Measurements from ENCODE around the gene SDHAF1. TPM values are rescaled to one million over a fixed set of nuclear protein-coding genes. Genes with fewer than 3 reads are reported as not detected.
"Not testable (repeated sequence)": the region's sequence is repeated elsewhere in the genome, so short reads cannot be mapped to it uniquely, and the experiment has no call there.

Gene SDHAF1, protein sequence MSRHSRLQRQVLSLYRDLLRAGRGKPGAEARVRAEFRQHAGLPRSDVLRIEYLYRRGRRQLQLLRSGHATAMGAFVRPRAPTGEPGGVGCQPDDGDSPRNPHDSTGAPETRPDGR
- 11.0 TPM for total RNA-seq
- long read RNA-seq, transcript SDHAF1-201 (1 exons, 1,117 nt), result major isoform, 22 of 22 reads
- long read RNA-seq, partial matches to known transcripts, result 0 of 22 reads
- long read RNA-seq, other reads (novel, unspliced or antisense), result 0 of 22 reads

DNA sequence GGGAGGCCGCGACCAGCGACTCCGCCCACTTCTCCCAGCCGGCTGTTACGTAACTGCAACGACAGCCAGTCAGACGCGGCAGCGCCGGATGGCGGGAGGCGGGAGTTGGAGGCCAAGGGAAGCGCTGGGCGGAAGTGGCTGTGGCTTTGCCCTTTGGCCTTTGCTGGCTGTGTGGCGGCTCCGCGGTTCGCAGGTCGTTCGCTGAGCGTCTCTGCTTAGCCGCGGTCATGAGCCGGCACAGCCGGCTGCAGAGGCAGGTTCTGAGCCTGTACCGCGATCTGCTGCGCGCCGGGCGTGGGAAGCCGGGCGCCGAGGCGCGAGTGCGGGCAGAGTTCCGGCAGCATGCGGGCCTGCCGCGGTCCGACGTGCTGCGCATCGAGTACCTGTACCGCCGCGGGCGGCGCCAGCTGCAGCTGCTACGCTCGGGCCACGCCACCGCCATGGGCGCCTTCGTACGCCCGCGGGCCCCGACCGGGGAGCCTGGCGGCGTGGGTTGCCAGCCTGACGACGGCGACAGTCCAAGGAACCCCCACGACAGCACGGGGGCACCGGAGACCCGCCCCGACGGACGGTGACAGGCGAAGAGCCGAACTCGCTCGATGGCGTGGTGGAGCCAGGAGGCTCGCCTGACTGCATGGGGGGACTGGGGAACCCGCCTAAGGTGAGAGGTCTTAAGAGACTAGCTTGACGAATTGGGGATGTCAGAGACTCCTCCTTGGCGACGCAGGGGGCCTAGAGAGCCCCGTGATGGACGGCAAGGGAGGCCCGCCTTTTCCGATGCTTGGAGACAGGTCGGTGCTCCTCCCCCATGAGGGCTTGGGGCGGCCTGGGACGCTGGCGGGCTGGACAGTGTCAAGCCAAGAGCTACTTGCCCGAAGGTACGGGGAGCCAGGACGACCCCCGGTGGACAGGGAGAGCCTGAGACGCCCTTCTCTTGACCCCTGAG, at the start of gene SDHAF1:
SDHAF1 (plus strand) TSS at position 141 of the 946 bp plus-strand sequence; CDS start at position 228, 87 bp downstream.
- peak; percentile 99 for DNase-seq (ENCODE audit: low spot score)
- intact Hi-C loops (cut with DNase I), result loop anchor here (5.0 kb wide), 1 partner anchor 337 kb away; no protein-coding TSS in a partner anchor

DNA sequence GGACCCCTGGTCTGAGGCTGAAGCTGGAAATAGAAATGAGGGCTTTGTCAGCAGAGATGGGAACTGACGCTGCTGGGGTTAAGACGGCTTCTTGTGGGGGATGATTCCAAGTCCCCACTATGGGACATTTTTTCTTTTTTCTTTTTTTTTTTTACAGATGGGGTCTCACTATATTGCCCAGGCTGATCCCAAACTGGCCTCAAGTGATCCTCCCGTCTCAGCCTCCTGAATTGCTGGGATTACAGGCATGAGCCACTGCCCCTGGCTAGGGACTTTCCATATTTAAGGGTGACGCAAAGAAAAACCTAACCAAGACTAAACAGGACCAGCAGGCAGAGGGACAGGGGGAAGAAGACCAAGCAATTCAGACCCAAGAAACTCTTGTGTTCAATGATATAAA, 48.8 kb upstream of the SDHAF1 start:
- intact Hi-C loops (cut with DNase I), result no loop called here
- DNase-seq (ENCODE audit: low spot score), result no peak

DNA sequence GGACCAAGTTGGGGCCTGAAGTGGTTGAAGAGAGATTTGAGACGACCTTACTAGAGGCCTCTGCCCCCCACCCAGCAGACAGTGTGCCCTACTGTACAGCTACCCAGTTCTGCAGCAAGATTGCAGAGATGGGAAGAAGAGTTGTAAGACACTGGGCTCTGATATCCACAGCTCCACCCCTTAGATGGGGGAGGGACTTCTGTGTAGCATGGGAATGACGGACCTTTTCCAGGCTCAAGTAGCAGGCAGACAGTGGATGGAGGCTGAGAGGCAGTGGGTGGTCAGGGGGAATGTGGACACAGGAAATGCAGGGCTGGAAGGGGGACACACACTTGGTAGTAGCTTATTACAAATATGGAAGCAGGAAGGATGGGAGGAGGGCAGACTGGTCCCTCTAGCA, 45.9 kb upstream of the SDHAF1 start:
- no peak for DNase-seq (ENCODE audit: low spot score)
- intact Hi-C loops (cut with DNase I), result no loop called here

DNA sequence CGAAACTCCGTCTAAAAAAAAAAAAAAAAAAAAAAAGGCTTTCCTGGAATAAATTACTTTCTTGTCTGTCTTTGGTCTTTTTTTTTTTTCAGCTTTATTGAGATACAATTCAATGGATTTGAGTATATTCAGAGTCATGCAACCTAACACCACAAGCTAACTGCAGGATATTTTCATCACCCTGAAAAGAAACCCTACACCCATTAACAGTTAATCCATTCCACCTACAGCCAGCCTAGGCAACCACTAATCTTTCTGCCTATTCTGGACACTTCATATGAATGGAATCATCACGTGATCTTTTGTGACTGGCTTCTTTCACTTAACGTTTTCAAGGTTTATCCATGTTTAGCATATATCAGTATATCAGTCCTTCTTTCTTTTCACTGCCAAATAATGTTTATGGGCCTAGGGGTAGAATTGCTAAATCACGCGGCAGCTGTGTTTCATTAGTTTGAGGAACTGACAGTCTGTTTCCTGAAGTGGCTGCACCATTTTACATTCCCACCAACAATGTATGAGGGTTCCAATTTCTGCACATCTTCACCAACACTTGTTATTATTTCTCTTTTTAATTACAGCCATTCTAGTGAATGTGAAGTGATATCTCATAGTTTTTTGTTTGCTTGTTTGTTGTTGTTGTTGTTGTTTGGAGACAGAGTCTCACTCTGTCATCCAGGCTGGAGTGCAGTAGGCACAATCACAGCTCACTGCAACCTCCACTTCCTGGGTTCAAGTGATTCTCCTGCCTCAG, 38.9 kb upstream of the SDHAF1 start:
- intact Hi-C loops (cut with DNase I), result no loop called here
- DNase-seq (ENCODE audit: low spot score), result no peak

DNA sequence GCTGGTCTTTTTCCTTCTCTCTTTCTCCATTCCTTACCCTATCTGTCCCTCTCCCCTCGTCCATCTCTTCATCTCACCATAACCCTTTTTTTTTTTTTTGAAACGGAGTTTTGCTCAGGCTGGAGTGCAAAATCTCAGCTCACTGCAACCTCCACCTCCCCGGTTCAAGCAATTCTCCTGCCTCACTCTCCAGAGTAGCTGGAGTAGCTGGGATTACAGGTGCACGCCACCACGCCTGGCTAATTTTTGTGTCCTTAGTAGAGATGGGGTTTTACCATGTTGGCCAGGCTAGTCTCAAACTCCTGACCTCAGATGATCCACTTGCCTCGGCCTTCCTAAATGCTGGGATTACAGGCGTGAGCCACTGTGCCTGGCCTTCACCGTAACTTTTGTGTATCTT, 37.6 kb upstream of the SDHAF1 start:
- DNase-seq (ENCODE audit: low spot score); intact Hi-C loops (cut with DNase I): not testable (repeated sequence)

DNA sequence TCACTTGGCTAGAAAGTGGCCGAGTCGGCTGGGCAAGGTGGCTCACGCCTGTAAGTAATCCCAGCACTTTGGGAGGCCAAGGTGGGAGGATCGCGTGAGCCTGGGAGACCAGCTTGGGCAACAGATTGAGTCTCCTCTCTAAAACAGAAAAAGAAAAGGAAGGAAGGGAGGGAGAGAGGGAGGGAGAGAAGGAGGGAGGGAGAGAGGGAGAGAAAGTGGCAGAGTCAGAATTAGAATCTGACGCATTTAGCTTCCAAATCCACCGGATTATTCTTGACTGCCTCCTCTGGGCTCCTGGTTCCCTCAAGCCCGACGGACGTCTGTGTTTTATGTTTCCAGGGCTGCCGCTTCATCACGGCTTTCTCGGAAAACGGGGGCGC, 36.3 kb upstream of the SDHAF1 start:
- intact Hi-C loops (cut with DNase I), result no loop called here
- DNase-seq (ENCODE audit: low spot score), result no peak

DNA sequence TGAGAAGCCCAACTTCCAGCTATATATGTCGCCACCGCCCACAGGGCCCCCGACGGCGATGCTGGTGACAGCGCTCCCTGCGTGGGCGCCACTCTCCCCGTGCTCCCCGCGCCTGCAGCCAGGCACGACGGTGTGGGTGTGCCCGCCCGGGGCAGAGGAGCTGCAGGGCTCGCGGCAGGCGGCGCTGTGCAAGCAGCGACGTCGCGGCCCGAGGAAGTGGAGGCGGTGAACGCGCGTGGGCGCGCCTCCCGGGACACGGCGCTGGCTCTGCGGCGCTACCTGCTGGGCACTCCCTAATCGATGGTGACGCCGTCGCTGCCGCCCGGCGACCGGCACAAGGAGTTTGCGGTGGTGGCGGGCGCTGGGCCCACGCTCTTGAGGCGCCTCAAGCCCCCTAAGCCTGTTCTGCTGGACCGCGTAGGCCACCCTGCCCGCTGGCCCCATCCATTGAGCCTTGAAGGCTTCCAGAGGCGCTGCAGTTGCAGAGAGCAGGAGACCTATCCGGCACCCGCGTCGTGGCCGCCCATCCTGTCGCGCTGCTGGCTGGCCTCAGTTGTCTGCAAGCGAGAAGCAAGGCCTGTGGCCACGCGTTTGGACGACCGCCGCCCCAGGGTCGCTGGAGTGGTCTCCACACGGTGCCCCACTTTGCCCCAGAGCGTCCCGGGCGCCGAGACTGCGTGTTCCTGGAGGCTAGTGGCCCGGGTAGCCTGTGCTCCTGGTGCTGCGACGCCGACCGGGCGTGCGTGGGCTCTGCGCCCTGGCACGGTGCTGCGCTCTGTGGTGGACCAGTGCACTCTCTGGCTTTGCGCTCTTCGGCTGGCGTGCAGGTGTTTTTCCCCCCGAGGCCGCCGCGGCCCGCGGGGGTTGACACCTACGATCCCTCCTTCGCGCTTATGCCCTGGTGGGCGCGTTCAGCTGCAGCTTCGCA, 35.7 kb upstream of the SDHAF1 start:
- intact Hi-C loops (cut with DNase I), result no loop called here

DNA sequence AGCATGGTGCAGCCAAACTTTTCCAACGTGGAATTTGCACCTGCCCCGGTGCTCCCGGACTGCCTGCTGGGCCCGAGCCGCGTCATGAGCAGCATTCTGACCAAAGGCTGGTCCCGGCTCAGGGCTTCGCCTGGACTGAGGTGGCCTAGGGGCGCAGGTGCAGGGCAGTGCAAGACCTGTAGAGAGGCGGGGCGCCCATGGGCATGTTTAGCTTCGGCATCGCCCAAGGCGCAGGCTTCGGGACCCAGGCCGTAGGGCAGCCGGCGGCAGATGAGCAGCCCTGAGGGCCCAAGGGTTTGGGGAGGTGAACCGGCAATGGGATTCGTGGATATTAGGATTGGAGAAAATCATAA, 35.0 kb upstream of the SDHAF1 start:
- intact Hi-C loops (cut with DNase I), result no loop called here
- DNase-seq (ENCODE audit: low spot score), result no peak

More for the DNA sequence above, 35.7 kb upstream of the SDHAF1 start:
- peak; percentile 92 for DNase-seq (ENCODE audit: low spot score)

DNA sequence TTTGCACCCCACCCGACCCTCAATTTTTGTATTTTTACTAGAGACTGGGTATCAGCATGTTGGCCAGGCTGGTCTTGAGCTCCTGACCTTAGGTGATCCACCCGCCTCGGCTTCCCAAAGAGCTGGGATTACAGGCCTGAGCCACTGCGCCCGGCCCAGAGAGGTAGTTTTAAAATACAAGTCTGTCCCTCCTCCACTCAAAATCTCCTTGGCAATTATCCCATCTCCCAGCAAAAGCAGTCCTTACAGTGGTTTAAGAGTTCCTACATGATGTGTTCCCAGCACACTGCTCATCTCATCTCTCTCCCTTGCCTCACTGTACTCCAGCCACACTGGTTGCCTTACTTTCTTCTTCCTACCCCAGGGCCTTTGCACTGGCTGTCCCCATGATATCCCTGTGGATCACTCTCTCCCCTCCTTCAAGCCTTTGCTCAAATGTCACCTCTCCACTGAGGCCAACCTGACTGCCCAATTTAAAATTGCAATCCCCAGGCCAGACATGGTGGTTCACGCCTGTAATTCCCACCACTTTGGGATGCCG, 34.5 kb upstream of the SDHAF1 start:
- no peak for DNase-seq (ENCODE audit: low spot score)
- intact Hi-C loops (cut with DNase I), result no loop called here

DNA sequence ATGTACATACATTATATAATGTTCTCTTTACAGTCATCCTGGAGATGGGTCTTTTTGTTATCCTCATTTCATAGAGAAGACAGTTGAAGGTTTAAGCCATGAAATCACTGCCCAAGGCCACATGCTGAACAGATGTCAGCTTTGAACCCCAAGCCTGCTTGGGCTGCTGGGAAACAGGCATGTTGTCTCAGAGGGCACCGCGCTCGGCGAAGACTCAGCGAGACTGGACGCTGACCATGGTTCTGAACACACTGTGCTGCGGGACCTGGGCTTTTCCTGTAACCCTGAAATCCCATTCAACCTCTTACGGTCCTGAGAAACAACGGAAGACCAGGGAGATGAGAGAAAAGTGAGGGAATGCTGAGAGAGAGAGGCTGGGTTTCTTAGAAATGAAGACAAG, 31.5 kb upstream of the SDHAF1 start:
- DNase-seq (ENCODE audit: low spot score), result no peak
- intact Hi-C loops (cut with DNase I), result no loop called here

DNA sequence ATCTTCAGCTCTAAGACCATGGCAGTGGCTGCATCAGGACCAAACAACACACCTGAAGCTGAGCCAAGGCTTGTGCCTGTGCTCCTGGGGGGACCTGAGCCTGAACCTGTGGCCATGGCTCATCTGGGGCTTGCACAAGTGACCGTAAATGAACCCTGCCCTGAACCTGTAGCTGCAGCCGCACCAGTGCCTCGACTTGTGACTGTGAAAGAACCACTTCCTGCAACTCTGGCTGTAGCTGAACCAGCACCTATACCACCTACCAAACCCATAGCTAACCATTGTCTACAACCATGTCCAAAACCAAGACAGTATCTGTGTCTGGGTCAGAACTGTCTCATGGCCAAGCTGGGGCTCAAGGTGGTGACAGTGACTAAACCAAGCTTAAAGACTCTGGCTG, 28.2 kb upstream of the SDHAF1 start:
- intact Hi-C loops (cut with DNase I), result no loop called here
- no peak for DNase-seq (ENCODE audit: low spot score)

DNA sequence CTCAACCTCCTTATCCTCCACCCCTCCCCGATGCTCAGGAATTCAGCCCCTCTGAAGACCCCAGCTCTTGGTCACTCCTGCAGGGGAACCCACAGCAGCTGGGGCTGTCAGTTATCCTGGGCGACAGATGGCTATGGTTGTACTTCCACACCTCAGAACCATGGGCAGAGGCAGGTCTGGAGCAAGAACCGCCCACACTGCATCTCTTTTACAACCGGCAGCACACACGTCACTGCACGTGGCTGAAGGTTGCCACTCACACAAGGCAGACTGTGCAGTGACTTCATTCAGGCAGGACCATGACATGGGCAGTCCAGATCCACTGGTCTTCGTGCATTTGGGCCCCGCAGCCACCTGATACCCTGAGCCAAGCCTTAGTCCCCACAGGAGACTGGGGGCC, 21.5 kb upstream of the SDHAF1 start:
- intact Hi-C loops (cut with DNase I), result no loop called here
- DNase-seq (ENCODE audit: low spot score), result no peak

DNA sequence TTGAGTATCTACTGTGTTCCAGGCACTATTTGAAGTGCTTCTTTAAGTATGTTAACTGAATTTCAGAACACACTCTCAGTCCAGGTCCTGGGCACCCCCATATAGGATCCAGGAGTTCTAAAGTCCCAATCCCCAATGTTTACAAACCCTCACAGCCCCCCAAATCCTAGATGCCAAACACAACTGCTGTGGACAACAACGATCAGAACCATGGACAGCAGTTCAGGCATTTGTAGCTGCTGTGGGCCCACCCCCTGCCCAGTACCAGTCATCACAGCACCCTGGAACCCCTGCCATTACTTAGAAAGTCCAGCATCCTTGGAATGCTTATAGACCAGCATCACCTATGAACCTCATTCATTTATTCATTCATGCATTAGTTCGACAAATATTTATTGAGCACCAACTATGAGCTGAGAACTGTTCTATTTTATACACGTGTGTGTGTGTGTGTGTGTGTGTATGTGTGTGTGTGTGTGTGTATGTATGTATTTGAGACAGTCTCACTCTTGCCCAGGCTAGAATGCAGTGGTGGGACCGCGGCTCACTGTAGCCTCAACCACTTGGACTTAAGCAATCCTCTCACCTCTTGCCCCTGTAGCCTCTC, 19.3 kb upstream of the SDHAF1 start:
- no peak for DNase-seq (ENCODE audit: low spot score)
- intact Hi-C loops (cut with DNase I), result no loop called here

DNA sequence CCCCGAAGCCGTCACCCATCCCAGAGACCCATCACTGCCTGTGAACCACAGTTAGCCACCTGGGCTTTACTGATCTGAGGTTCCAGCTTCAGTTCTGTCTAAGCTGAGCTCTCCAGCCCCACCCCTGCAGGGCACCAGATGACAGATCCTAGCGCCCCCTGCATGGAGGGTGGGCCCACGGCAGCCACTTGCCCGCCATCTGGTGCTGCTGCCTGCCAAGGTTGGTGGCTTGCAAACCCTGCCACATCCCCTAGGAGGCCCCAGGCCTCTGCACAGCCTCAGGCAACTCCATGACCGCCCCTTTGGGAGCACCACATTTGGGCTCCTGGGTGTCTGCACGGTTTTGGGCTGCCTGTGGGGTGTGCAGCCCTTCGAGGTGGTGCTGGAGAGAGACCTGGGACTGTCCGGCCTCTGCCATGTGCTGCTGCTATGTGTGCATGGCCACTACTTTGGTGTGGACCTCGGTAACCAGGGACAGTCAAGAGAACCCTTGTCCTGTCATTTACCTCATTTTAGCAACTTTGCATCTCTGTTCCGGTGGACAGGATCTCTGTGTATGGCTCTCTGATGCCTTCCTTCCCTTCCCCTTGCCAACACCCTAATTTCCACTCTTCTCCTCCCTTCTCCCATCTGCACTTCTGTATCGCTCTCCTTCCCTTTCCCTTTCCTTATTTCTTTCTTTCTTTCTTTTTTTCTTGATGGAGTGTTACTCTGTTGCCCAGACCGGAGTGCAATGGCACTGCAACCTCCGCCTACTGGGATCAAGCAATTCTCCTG, 17.4 kb upstream of the SDHAF1 start:
- intact Hi-C loops (cut with DNase I), result no loop called here
- no peak for DNase-seq (ENCODE audit: low spot score)

DNA sequence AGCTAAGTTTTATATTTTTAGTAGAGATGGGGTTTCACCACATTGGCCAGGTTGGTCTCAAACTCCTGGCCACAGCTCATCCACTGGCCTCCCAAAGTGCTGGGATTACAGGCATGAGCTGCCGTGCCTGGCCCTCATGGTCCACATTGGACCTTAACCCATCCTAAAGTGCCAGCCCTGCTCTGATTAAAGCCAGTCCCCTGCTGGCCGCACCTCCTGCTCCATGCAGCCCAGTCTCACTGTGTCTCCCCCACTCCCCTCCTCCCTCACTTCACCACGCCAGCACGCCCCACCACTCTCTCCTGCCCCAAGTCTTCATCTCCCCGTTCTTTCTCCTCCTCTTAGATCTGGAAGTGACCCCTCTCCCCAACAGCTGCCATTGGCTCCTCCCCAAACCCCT, 16.7 kb upstream of the SDHAF1 start:
- intact Hi-C loops (cut with DNase I), result no loop called here
- no peak for DNase-seq (ENCODE audit: low spot score)

DNA sequence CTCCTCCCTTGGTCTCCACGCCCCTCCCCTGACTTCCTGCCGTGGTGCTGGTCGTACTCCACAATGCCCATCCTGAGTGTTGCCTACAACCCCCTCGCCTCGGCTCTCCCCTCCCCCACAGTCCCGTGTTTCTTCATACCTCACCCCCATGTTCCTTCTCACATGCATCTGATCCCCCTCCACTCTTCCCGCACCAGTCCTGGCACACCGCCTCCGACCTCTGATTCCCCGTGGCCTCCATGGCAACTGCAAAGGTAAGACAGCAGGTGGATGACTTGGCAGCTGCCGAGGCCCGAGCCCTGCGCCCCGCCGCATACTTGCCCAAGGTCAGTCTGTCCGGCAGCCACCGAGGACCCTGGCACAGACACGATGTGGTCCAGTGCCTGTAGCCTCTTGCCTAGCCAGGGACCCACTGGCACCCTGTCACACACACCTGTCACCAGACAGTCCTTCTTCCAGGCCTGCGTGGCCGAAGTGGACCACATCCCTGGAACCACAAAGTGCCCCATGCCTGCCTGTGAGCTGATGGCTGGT, 16.1 kb upstream of the SDHAF1 start:
- DNase-seq (ENCODE audit: low spot score), result no peak
- intact Hi-C loops (cut with DNase I), result no loop called here

DNA sequence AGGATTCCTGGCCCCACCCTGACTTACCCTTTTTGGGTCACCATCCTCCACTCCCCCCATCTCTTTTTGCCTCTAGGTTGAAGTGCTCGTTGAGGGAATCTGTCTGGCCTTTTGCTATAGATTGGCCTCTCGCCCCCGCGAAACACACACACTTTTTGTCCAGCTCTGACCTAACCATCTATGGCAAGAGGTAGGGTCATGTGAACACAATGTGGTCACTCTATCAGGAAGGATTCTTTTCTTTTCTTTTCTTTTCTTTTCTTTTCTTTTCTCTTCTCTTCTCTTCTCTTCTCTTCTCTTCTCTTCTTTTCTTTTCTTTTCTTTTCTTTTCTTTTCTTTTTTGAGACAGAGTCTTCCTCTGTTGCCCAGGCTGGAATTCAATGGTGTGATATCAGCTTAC, 14.0 kb upstream of the SDHAF1 start:
- DNase-seq (ENCODE audit: low spot score); intact Hi-C loops (cut with DNase I): not testable (repeated sequence)

DNA sequence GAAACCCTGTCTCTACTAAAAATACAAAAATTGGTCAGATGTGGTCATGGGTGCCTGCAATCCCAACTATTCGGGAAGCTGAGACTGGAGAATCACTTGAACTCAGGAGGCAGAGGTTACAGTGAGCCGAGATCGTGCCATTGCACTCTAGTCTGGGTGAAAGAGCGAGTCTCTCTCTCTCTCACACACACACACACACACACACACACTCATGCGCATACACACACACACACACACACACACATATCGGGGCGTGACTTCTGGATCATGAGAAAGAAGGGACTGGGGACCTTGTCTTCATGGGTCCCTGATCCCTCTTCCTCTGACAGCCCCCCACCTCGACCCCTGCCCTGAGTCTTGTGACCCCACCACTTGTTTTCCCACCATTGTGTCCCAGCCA, 11.8 kb upstream of the SDHAF1 start:
- DNase-seq (ENCODE audit: low spot score), result no peak
- intact Hi-C loops (cut with DNase I), result no loop called here
